Activated naive CD8-positive, alpha-beta T cell (primary cell): ENCODE measurements around the gene TNFRSF12A.
A peak's percentile ranks its signal among the peaks of the same experiment; 100 is the strongest.

Source experiments
- H3K27ac Mint-ChIP-seq: one replicate; pipeline ENCODE4 v1.8.0; 2021; ENCODE audit warnings: mixed read lengths
- H3K27me3 Mint-ChIP-seq: one replicate; pipeline ENCODE4 v1.8.0; 2021; ENCODE audit warnings: mixed read lengths
- H3K36me3 Mint-ChIP-seq: one replicate; pipeline ENCODE4 v1.8.0; 2021; ENCODE audit warnings: mixed read lengths
- H3K4me1 Mint-ChIP-seq: one replicate; pipeline ENCODE4 v1.8.0; 2021; ENCODE audit warnings: low read depth, mixed read lengths
- H3K4me3 Mint-ChIP-seq: one replicate; pipeline ENCODE4 v1.8.0; 2021; ENCODE audit warnings: mild to moderate bottlenecking, mixed read lengths
- H3K9me3 Mint-ChIP-seq: one replicate; pipeline ENCODE4 v1.8.0; 2021; ENCODE audit warnings: low read depth, mixed read lengths

The TNFRSF12A gene

GRCh38 chr16:3000540-3000939 is 19.6 kb upstream of the TNFRSF12A start:
- Mint-ChIP-seq H3K27ac (no peak overlapping the region), H3K36me3 (no peaks in the 10 kb centered on the region), H3K4me3 (no peak overlapping the region)

DNA sequence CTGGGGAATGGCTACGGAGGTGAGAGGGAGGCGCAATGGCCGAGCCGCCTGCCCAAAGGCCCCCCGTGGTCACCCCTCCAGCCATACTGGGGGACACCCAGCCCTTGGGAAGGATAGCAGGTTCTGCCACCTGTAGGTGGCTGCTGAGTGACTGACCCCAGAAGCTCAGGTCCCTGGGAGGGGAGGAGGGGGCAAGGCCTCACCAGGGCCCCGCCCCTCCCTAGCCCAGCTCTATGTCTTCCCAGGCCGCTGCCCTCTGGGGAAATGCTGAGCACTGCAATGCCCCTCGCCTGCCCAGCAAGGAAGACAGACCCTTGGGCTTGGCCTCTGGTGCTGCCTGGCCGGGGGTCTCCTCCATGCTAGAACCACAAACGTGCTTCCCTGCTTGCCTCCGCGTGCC is 18.9 kb upstream of the TNFRSF12A start:
- no peak overlapping the region for H3K27ac Mint-ChIP-seq
- no peaks in the 10 kb centered on the region for H3K9me3 Mint-ChIP-seq
- H3K27me3 Mint-ChIP-seq = no peaks in the 10 kb centered on the region
- H3K4me3 Mint-ChIP-seq = no peak overlapping the region
- H3K36me3 Mint-ChIP-seq = no peaks in the 10 kb centered on the region
- peaks cover 4% of the 10 kb centered on the region for H3K4me1 Mint-ChIP-seq

More at GRCh38 chr16:3000540-3000939, 19.6 kb upstream of the TNFRSF12A start:
- no peaks in the 10 kb centered on the region for H3K9me3 Mint-ChIP-seq
- H3K27me3 Mint-ChIP-seq = no peaks in the 10 kb centered on the region
- H3K4me1 Mint-ChIP-seq = peaks cover 4% of the 10 kb centered on the region

DNA sequence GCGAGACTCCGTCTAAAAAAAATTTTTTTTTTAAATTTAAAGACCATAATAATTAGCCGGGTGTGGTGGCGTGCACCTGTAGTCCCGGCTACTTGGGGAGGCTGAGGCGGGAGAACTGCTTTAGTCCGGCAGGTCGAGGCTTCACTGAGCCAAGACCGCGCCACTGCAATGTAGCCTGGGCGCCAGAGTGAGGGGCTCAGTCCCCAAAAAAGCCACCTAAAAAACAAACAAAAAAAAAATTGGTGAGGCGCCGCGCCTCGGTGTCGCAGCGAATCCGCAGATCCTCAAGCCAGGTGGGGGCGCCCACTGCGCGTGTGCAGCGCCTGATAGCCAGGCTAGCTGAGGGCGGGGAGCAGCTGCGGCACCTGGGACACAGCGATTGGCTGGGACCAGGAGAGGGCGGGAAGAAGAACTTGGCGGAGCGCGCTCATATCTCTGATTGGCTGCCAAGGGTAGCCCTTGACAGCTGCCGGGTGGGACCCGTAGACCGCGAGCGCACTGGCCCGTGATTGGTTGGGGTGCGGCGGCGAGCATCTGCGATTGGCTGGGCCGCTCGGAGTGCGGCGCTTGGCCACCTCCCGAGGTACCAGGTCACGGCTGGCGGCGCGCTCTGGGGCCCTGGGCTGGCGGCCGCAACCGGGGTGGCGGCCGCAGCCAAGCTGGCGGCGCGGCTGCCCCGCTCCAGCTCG is 16.4 kb upstream of the TNFRSF12A start:
- peak overlapping the region; percentile 78 for H3K4me3 Mint-ChIP-seq
- no peaks in the 10 kb centered on the region for H3K36me3 Mint-ChIP-seq
- H3K27ac Mint-ChIP-seq = no peak overlapping the region
- peaks cover 26% of the 10 kb centered on the region for H3K4me1 Mint-ChIP-seq
- no peaks in the 10 kb centered on the region for H3K9me3 Mint-ChIP-seq
- H3K27me3 Mint-ChIP-seq = no peaks in the 10 kb centered on the region

DNA sequence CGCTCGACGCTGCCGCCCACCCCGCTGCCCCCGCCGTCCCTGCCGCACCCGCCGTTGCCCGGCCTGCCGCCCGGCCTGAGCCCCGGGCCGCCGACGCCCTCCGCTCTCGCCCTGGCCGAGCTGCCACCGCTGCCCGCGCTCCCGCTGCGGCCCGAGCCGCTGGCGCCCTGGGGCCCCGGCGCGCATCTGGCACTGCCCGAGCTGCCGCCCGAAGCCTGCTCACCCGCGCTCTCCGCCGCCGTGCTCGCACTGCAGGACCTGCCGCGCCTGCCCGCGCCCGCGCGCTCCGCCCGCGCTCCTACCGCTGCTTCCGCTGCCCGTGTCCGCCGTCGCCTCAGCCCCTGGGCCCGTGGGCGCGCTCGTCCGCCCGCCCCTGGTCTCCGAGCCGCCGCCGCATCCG is 15.8 kb upstream of the TNFRSF12A start:
- H3K27me3 Mint-ChIP-seq = no peaks in the 10 kb centered on the region
- H3K4me1 Mint-ChIP-seq = peaks cover 29% of the 10 kb centered on the region
- no peak overlapping the region for H3K27ac Mint-ChIP-seq
- H3K4me3 Mint-ChIP-seq = no peak overlapping the region
- H3K36me3 Mint-ChIP-seq = no peaks in the 10 kb centered on the region
- H3K9me3 Mint-ChIP-seq = no peaks in the 10 kb centered on the region

DNA sequence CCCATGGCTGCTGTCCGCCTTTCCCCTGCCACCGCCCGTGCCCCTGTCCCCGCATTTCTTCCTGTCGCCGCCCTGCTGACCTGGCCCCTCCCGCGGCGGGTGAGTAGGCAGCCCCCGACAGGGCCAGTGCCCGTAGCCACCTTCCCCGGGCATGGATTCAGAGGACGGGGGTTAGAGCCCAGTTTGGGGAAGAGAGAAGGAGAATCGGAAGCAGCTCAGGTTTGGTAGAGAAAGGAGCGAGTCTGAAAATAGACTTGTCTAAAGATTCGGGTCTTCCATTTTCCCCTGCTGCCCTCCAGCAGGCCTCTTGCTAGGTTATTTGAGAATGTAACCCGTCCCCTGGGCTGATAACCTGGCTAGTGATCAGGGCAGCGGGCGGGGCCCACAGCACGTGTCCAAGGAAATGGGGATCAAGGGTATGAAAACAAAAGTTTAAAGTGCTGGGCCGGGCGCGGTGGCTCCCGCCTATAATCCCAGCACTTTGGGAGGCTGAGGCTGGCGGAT is 15.3 kb upstream of the TNFRSF12A start:
- Mint-ChIP-seq H3K9me3 (no peaks in the 10 kb centered on the region), H3K4me3 (peak overlapping the region; percentile 58), H3K27me3 (no peaks in the 10 kb centered on the region), H3K36me3 (no peaks in the 10 kb centered on the region), H3K4me1 (peaks cover 29% of the 10 kb centered on the region), H3K27ac (no peak overlapping the region)

GRCh38 chr16:3007059-3007956 is 12.9 kb upstream of the TNFRSF12A start:
- Mint-ChIP-seq H3K9me3 (no peaks in the 10 kb centered on the region), H3K4me3 (peak overlapping the region; percentile 65), H3K36me3 (no peaks in the 10 kb centered on the region), H3K4me1 (peaks cover 30% of the 10 kb centered on the region), H3K27ac (no peak overlapping the region), H3K27me3 (no peaks in the 10 kb centered on the region)

- Mint-ChIP-seq H3K4me1 (peaks cover 30% of the 10 kb centered on the region), H3K27me3 (no peaks in the 10 kb centered on the region), H3K36me3 (no peaks in the 10 kb centered on the region), H3K27ac (no peak overlapping the region), H3K9me3 (no peaks in the 10 kb centered on the region), H3K4me3 (peak overlapping the region; percentile 65)
Observed at GRCh38 chr16:3007957-3008689, 12.0 kb upstream of the TNFRSF12A start.

DNA sequence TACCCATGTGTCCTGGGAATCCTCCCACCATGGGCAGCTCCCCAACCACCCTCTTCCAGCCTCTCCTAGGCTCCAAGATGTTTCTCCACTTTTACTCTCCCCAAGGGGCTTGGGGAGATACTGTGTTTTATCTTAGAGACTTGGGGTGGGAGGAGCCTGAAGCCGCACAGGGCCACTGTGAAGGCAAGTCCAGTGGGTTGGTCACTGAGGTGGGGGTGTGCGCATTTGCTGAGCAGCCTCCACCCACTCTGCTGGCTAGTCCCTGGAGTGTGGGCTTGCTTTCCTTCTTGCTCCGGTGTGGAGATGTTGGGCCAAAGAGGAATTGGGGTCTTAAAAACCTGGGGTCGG is 11.5 kb upstream of the TNFRSF12A start:
- Mint-ChIP-seq H3K36me3 (no peaks in the 10 kb centered on the region), H3K27ac (no peak overlapping the region), H3K9me3 (no peaks in the 10 kb centered on the region), H3K4me1 (peaks cover 30% of the 10 kb centered on the region), H3K27me3 (no peaks in the 10 kb centered on the region), H3K4me3 (peak overlapping the region; percentile 65)

DNA sequence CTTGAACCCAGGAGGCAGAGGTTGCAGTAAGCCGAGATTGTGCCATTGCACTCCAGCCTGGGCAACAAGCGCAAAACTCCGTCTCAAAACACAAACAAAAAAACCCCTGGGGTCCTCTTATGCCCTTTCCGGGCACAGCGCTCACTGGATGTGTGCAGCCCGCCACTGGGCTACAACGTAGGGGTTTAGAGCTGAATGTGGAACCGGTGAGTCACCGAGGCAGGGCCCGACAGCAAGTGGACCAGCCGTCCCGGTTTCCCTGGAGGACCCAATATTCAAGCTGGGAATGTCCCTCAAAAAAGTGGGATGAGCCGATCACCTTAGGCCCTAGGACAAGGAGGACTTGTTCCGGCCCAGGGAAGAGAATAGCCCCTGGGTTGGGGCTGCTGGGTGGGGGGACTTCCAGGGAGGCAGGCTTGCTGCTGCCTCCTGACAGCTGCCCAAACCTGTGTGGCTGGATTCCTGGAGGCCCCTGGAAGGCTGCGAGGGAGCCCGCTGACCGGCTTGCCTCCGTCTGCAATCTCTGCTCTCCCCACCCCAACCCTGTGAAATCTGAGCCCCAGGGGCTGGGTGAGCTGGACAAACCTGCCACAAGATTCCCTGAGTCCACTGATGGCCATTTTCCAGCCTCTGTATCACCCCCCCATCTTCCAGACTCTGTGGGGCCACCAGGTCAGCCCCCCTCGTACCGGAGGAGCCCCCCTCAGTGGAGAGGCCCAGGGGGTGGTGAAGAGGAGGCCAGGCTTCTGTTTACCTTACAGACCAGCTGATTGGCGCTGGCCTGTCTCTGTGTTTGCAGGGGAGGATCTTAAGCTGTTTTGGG is 10.4 kb upstream of the TNFRSF12A start:
- Mint-ChIP-seq H3K36me3 (no peaks in the 10 kb centered on the region), H3K4me3 (no peak overlapping the region), H3K9me3 (no peaks in the 10 kb centered on the region), H3K27ac (no peak overlapping the region), H3K4me1 (peaks cover 29% of the 10 kb centered on the region), H3K27me3 (no peaks in the 10 kb centered on the region)

- H3K4me3 Mint-ChIP-seq = no peak overlapping the region
- no peak overlapping the region for H3K27ac Mint-ChIP-seq
- no peaks in the 10 kb centered on the region for H3K36me3 Mint-ChIP-seq
- H3K4me1 Mint-ChIP-seq = peaks cover 26% of the 10 kb centered on the region
- H3K27me3 Mint-ChIP-seq = no peaks in the 10 kb centered on the region
- H3K9me3 Mint-ChIP-seq = no peaks in the 10 kb centered on the region
Observed at GRCh38 chr16:3010510-3010909, 9.7 kb upstream of the TNFRSF12A start.

GRCh38 chr16:3012246-3012645 is 7.9 kb upstream of the TNFRSF12A start:
- H3K4me1 Mint-ChIP-seq = peaks cover 19% of the 10 kb centered on the region
- H3K27me3 Mint-ChIP-seq = no peaks in the 10 kb centered on the region
- no peak overlapping the region for H3K27ac Mint-ChIP-seq
- H3K36me3 Mint-ChIP-seq = no peaks in the 10 kb centered on the region
- no peaks in the 10 kb centered on the region for H3K9me3 Mint-ChIP-seq
- no peak overlapping the region for H3K4me3 Mint-ChIP-seq

GRCh38 chr16:3012828-3013420 is 7.2 kb upstream of the TNFRSF12A start, which contains the start of gene CLDN9:
Gene CLDN9 (plus strand): TSS chr16:3012923. CDS start chr16:3013363, 440 bp downstream.
- no peaks in the 10 kb centered on the region for H3K27me3 Mint-ChIP-seq

GRCh38 chr16:3013491-3013951 is 6.6 kb upstream of the TNFRSF12A start:
- no peak overlapping the region for H3K4me3 Mint-ChIP-seq
- no peaks in the 10 kb centered on the region for H3K9me3 Mint-ChIP-seq
- H3K27ac Mint-ChIP-seq = no peak overlapping the region
- no peaks in the 10 kb centered on the region for H3K36me3 Mint-ChIP-seq
- no peaks in the 10 kb centered on the region for H3K27me3 Mint-ChIP-seq
- peaks cover 12% of the 10 kb centered on the region for H3K4me1 Mint-ChIP-seq

More at GRCh38 chr16:3012828-3013420, 7.2 kb upstream of the TNFRSF12A start, which contains the start of gene CLDN9:
- no peaks in the 10 kb centered on the region for H3K9me3 Mint-ChIP-seq
- no peaks in the 10 kb centered on the region for H3K36me3 Mint-ChIP-seq
- no peak within 1 kb of the TSS for H3K27ac Mint-ChIP-seq
- H3K4me1 Mint-ChIP-seq = peaks cover 12% of the 10 kb centered on the region
- H3K4me3 Mint-ChIP-seq = no peak within 1 kb of the TSS
